Mesenchymal stem cell (in vitro differentiated cells and primary cell): Measurements from ENCODE around the gene CAPN10.

Experiments
- DNase-seq: peaks from one replicate; pipeline ENCODE4 v3.0.0-alpha.2; 2013
- H2AFZ ChIP-seq: one replicate; pipeline ENCODE4 v1.6.1; 2013; ENCODE audit warnings: low read depth, mild to moderate bottlenecking, control low read depth, inconsistent platforms, low read length, moderate library complexity
- H2AK5ac ChIP-seq: 2 replicates; pipeline ENCODE4 v1.6.1; 2013; ENCODE audit warnings: low read length, moderate library complexity, mild to moderate bottlenecking, inconsistent platforms; ENCODE audit not compliant: severe bottlenecking
- H2BK120ac ChIP-seq: one replicate; pipeline ENCODE4 v1.6.1; 2013; ENCODE audit warnings: low read depth, mild to moderate bottlenecking, inconsistent platforms, low read length, moderate library complexity
- H2BK12ac ChIP-seq, 2 experiments: one replicate each; pipeline ENCODE4 v1.6.1; 2013; ENCODE audit warnings: inconsistent platforms in 2 of 2, low read length in 2 of 2, mild to moderate bottlenecking in 2 of 2, moderate library complexity in 2 of 2, control low read depth in 1 of 2
- H2BK15ac ChIP-seq: one replicate; pipeline ENCODE4 v1.6.1; 2013; ENCODE audit warnings: mild to moderate bottlenecking, low read depth, inconsistent platforms; ENCODE audit not compliant: poor library complexity, severe bottlenecking
- H2BK5ac ChIP-seq: 2 replicates; pipeline ENCODE4 v1.6.1; 2013; ENCODE audit warnings: low read depth, mild to moderate bottlenecking, low read length, control low read depth, inconsistent platforms; ENCODE audit not compliant: poor library complexity, severe bottlenecking
- H3K14ac ChIP-seq, 2 experiments: one replicate each; pipeline ENCODE4 v1.6.1; 2013; ENCODE audit warnings: inconsistent platforms in 2 of 2, low read length in 2 of 2, control low read depth in 1 of 2, mild to moderate bottlenecking in 1 of 2, moderate library complexity in 1 of 2
- H3K18ac ChIP-seq, 2 experiments: one replicate each; pipeline ENCODE4 v1.6.1; 2013; ENCODE audit warnings: inconsistent platforms in 2 of 2, low read length in 2 of 2, control low read depth in 1 of 2, low read depth in 1 of 2, mild to moderate bottlenecking in 1 of 2
- H3K23ac ChIP-seq, 2 experiments: one replicate each; pipeline ENCODE4 v1.6.1; 2013; ENCODE audit warnings: inconsistent platforms in 2 of 2, low read length in 2 of 2, mild to moderate bottlenecking in 2 of 2, moderate library complexity in 2 of 2, control low read depth in 1 of 2
- H3K27ac ChIP-seq: 2 replicates; pipeline ENCODE4 v1.5.1; 2013; ENCODE audit warnings: mild to moderate bottlenecking, moderate library complexity, low read length, control low read depth, inconsistent platforms; ENCODE audit not compliant: poor library complexity, severe bottlenecking
- H3K27me3 ChIP-seq, 2 experiments: 2 replicates each; pipeline versions ENCODE4 v1.6.1 to v1.7.0; 2013; ENCODE audit warnings: low read length in 2 of 2, mild to moderate bottlenecking in 2 of 2, moderate library complexity in 2 of 2, control low read depth in 1 of 2, inconsistent platforms in 1 of 2; ENCODE audit not compliant: control insufficient read depth in 1 of 2, insufficient read depth in 1 of 2
- H3K36me3 ChIP-seq, 2 experiments: 2 replicates each; pipeline versions ENCODE4 v1.6.1 to v1.7.0; 2013; ENCODE audit warnings: low read length in 2 of 2, control low read depth in 1 of 2, inconsistent platforms in 1 of 2, low read depth in 1 of 2, mild to moderate bottlenecking in 1 of 2; ENCODE audit not compliant: insufficient read depth in 2 of 2, control insufficient read depth in 1 of 2
- H3K4ac ChIP-seq, 2 experiments: one replicate each; pipeline ENCODE4 v1.6.1; 2013; ENCODE audit warnings: inconsistent platforms in 2 of 2, low read length in 2 of 2, mild to moderate bottlenecking in 2 of 2, moderate library complexity in 2 of 2, control low read depth in 1 of 2, low read depth in 1 of 2
- H3K4me1 ChIP-seq: 2 replicates; pipeline ENCODE4 v1.6.1; 2013; ENCODE audit warnings: low read depth, low read length, control low read depth; ENCODE audit not compliant: control insufficient read depth, insufficient read depth
- H3K4me2 ChIP-seq: 2 replicates; pipeline ENCODE4 v1.6.1; 2013; ENCODE audit warnings: low read length, mild to moderate bottlenecking, inconsistent platforms; ENCODE audit not compliant: poor library complexity, severe bottlenecking
- H3K4me3 ChIP-seq, 2 experiments: 2 replicates each; pipeline versions ENCODE4 v1.5.1 to v1.7.0; 2013; ENCODE audit warnings: low read length in 2 of 2, mild to moderate bottlenecking in 2 of 2, control low read depth in 1 of 2, low read depth in 1 of 2; ENCODE audit not compliant: insufficient read depth in 1 of 2
- H3K79me1 ChIP-seq: replicated peaks from 2 replicates; pipeline ENCODE4 v1.6.1; 2013; ENCODE audit warnings: mild to moderate bottlenecking, control low read depth, low read length, inconsistent platforms; ENCODE audit not compliant: poor library complexity, severe bottlenecking
- H3K9ac ChIP-seq: 2 replicates; pipeline ENCODE4 v1.7.0; 2013; ENCODE audit warnings: mild to moderate bottlenecking, low read length, moderate library complexity
- H3K9me3 ChIP-seq: 2 replicates; pipeline ENCODE4 v1.7.0; 2013; ENCODE audit warnings: mild to moderate bottlenecking, low read length; ENCODE audit not compliant: control insufficient read depth
- H4K8ac ChIP-seq: one replicate; pipeline ENCODE4 v1.6.1; 2013; ENCODE audit warnings: inconsistent platforms, mild to moderate bottlenecking, low read length, moderate library complexity
- H4K91ac ChIP-seq: one replicate; pipeline ENCODE4 v1.6.1; 2013; ENCODE audit warnings: mild to moderate bottlenecking, low read length, inconsistent platforms
- WGBS: methylation state at CpG from one replicate; pipeline ENCODE4 v1.1.7; 2013; ENCODE audit warnings: mixed read lengths; 5-methylcytosine and 5-hydroxymethylcytosine counted together

The CAPN10 gene

DNA sequence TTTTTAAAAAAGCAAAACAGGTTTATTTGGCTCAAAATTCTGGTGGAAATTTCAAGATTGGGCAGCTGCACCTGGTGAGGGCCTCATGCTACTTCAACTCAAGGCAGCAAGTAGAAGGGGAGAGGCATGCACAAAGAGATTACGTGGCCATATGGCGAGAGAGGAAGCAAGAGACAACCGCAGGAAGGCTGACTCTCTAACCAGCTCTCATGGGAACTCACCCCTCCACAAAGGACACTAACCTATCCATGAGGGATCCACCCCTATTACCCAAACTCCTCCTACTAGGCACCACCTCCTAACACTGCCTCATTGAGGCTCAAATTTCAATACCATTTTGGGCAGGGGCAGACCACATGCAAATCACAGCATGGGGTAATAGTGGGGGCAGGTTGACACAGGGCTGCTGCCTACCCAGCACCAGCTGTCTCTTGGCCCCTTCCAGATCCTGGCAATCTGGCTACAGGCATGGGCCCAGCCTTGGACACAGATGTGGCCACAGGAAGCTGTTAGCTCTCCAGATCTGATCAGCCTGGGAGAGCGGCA, 2.0 kb upstream of the CAPN10 start:
- WGBS, result 83% methylated on average over 4 of the region's 4 CpGs
- peaks cover 24% of the 10 kb centered on the region for H3K79me1 ChIP-seq
- H3K4ac ChIP-seq, result no peak overlapping the region
- no peak overlapping the region for H2AK5ac ChIP-seq
- H2BK12ac ChIP-seq, result no peak overlapping the region
- no peak overlapping the region for H4K91ac ChIP-seq
- H3K9me3 ChIP-seq, result no peaks in the 10 kb centered on the region
- no peaks in the 10 kb centered on the region for H3K27me3 ChIP-seq
- peak overlapping the region in 1 of 2 experiments; percentile 99 for H3K4me3 ChIP-seq
- H3K18ac ChIP-seq, result no peak overlapping the region
- no peak overlapping the region for H2BK15ac ChIP-seq
- no peak overlapping the region for H2BK120ac ChIP-seq
- H3K4me1 ChIP-seq, result peaks cover 46% of the 10 kb centered on the region
- DNase-seq, result peak; percentile 40
- H3K14ac ChIP-seq, result no peak overlapping the region
- H3K23ac ChIP-seq, result no peak overlapping the region
- H2BK5ac ChIP-seq, result no peak overlapping the region
- H3K9ac ChIP-seq, result peak overlapping the region; percentile 98
- no peak overlapping the region for H3K27ac ChIP-seq
- no peak overlapping the region for H2AFZ ChIP-seq
- peaks cover 4 to 9% of the 10 kb centered on the region in 2 experiments for H3K36me3 ChIP-seq
- H4K8ac ChIP-seq, result no peak overlapping the region
- no peak overlapping the region for H3K4me2 ChIP-seq

DNA sequence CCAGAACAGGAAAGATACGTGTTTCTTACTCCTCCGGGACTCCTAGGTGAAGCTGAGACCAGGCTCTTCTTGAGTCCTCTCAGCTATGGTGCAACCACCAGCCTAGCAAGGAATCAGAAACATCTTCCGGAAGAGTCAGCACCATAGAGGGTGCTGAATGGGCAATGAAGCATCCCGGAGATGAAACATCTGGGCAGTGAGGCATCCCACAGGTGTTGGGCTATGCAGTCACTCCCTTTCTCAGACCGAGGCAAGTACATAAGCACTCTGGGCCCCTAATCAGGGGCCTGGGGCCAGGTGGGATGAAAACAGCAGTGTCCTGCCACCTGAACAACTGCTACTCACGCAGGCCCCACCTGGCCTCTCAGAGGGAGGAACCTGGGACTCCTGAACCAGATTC, 1.4 kb upstream of the CAPN10 start:
- no peak overlapping the region for H2BK12ac ChIP-seq
- H4K8ac ChIP-seq, result no peak overlapping the region
- H3K4ac ChIP-seq, result no peak overlapping the region
- H3K23ac ChIP-seq, result no peak overlapping the region
- H4K91ac ChIP-seq, result no peak overlapping the region
- no peak for DNase-seq
- H3K14ac ChIP-seq, result no peak overlapping the region
- H3K27ac ChIP-seq, result no peak overlapping the region
- H3K79me1 ChIP-seq, result peaks cover 27% of the 10 kb centered on the region
- H3K9me3 ChIP-seq, result no peaks in the 10 kb centered on the region
- peaks cover 7 to 13% of the 10 kb centered on the region in 2 experiments for H3K36me3 ChIP-seq
- peak overlapping the region in 1 of 2 experiments; percentile 99 for H3K4me3 ChIP-seq
- H2AK5ac ChIP-seq, result no peak overlapping the region
- no peak overlapping the region for H2BK15ac ChIP-seq
- peak overlapping the region; percentile 98 for H3K9ac ChIP-seq
- no peaks in the 10 kb centered on the region for H3K27me3 ChIP-seq
- no peak overlapping the region for H2AFZ ChIP-seq
- H2BK120ac ChIP-seq, result no peak overlapping the region
- WGBS, result 91% methylated on average over 6 of the region's 6 CpGs
- no peak overlapping the region for H3K18ac ChIP-seq
- H2BK5ac ChIP-seq, result no peak overlapping the region
- peaks cover 45% of the 10 kb centered on the region for H3K4me1 ChIP-seq
- peak overlapping the region; percentile 69 for H3K4me2 ChIP-seq

DNA sequence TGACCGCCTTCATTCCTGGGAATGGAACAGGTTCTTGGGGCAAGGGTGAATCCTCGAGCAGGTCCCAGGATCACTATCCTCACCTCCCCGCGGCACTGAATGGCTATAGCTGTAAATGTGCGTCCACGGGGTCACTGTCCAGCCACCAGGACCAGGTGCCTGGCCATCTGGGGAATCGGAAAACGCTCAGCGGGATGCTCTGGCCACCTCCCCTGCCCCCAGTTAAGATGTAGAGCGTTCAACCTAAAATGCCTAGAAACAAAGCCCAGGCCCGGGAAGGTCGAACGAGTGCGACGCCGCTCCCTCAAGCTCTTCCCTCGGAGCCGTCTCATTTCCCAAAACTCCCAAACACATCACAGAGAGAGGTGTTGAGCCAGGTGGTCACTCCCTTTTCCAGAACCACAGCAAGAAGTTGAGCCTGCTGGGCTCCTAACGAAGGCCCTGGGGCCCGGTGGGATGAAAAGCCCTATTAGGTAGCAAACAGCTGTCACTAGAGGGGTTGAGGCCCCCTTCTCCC, 795 bp upstream of the CAPN10 start:
- no peak overlapping the region for H3K23ac ChIP-seq
- peak overlapping the region; percentile 18 for H2AK5ac ChIP-seq
- no peak for DNase-seq
- no peak overlapping the region for H2BK5ac ChIP-seq
- peak overlapping the region in 1 of 2 experiments; percentile 82 for H3K18ac ChIP-seq
- H2BK15ac ChIP-seq, result no peak overlapping the region
- peak overlapping the region; percentile 76 for H3K27ac ChIP-seq
- H3K14ac ChIP-seq, result no peak overlapping the region
- H3K9me3 ChIP-seq, result no peaks in the 10 kb centered on the region
- H3K4ac ChIP-seq, result peak overlapping the region; percentile 15 to 84
- peaks cover 43% of the 10 kb centered on the region for H3K4me1 ChIP-seq
- peaks cover 32% of the 10 kb centered on the region for H3K79me1 ChIP-seq
- H4K91ac ChIP-seq, result peak overlapping the region; percentile 66
- H2BK12ac ChIP-seq, result no peak overlapping the region
- peaks cover 10 to 16% of the 10 kb centered on the region in 2 experiments for H3K36me3 ChIP-seq
- H3K4me3 ChIP-seq, result peak overlapping the region; percentile 84 to 99
- peak overlapping the region; percentile 98 for H3K9ac ChIP-seq
- H3K27me3 ChIP-seq, result no peaks in the 10 kb centered on the region
- peak overlapping the region; percentile 69 for H3K4me2 ChIP-seq
- H2BK120ac ChIP-seq, result no peak overlapping the region
- peak overlapping the region; percentile 66 for H2AFZ ChIP-seq
- H4K8ac ChIP-seq, result peak overlapping the region; percentile 81
- 16% methylated on average over 20 of the region's 20 CpGs for WGBS

DNA sequence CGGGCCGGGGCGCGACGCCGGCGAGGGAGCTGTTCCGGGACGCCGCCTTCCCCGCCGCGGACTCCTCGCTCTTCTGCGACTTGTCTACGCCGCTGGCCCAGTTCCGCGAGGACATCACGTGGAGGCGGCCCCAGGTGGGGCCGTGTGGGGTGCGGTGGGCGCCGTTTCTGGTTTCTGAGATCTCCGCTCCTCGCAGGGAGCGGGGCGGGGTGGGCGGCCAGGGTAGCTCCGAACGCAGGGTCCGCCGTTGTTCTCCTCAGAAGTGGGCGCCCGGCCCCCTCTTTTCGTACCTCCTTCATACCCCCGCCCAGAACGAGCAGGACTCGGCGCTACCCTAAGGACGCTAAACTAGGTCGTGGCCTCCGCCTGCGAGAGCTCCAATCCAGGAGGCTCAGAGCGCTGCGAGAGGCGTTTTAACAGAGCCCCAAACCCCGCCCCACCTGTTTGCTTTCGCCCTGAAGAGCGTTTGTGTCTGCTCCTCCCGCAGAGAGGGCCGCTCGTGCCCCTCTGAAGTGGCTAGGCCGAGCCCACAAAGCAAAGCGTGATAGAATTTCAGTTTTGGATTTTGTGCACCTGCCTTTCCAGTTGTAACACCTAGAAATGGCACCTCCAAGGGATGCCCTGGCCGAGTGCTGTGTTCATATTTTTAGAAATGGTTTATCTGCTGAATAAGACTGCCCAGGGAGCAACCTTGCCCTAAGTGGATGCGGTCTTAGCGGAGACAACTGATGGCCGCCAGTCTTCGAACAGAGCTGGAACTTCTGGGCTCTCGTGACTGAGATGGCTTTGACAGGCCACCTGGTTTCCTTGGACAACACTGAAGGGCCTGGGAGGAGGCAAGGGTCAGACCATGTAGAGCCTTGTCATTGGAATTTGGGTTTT, 626 bp downstream of the CAPN10 start:
- peak overlapping the region in 1 of 2 experiments; percentile 33 for H3K4ac ChIP-seq
- peak overlapping the region in 1 of 2 experiments; percentile 37 for H3K18ac ChIP-seq
- H3K9me3 ChIP-seq, result no peaks in the 10 kb centered on the region
- H2BK120ac ChIP-seq, result no peak overlapping the region
- H4K8ac ChIP-seq, result peak overlapping the region; percentile 33
- peak; percentile 26 for DNase-seq
- no peak overlapping the region for H2AK5ac ChIP-seq
- WGBS, result 8% methylated on average over 50 of the region's 62 CpGs
- peak overlapping the region in 1 of 2 experiments; percentile 12 for H2BK12ac ChIP-seq
- peak overlapping the region; percentile 85 for H3K9ac ChIP-seq
- H3K27ac ChIP-seq, result no peak overlapping the region
- H3K14ac ChIP-seq, result peak overlapping the region in 1 of 2 experiments; percentile 21
- peaks cover 41% of the 10 kb centered on the region for H3K4me1 ChIP-seq
- peaks cover 22 to 24% of the 10 kb centered on the region in 2 experiments for H3K36me3 ChIP-seq
- H4K91ac ChIP-seq, result peak overlapping the region; percentile 18
- H3K79me1 ChIP-seq, result peaks cover 43% of the 10 kb centered on the region
- H3K4me2 ChIP-seq, result peak overlapping the region; percentile 97
- peak overlapping the region; percentile 84 to 99 for H3K4me3 ChIP-seq
- H3K23ac ChIP-seq, result no peak overlapping the region
- peak overlapping the region; percentile 79 for H2AFZ ChIP-seq
- H2BK15ac ChIP-seq, result peak overlapping the region; percentile 83
- H3K27me3 ChIP-seq, result no peaks in the 10 kb centered on the region
- H2BK5ac ChIP-seq, result peak overlapping the region; percentile 9
